22Rv1 (cell line): Measurements from ENCODE around the gene PDZRN3.
A peak's percentile ranks its signal among the peaks of the same experiment; 100 is the strongest.

Experiments
- H3K27ac ChIP-seq: fragments of 450-650 bp; 2 replicates; pipeline ENCODE4 v1.5.1; 2017
- ZFX ChIP-seq: fragments of 450-650 bp; IDR thresholded peaks from 2 replicates; pipeline ENCODE4 v1.6.1; 2017; ENCODE audit warnings: antibody characterized with exemption, borderline replicate concordance
- TF ChIP-seq, protein P1 (sequence below): fragments of 450-650 bp; IDR thresholded peaks from 2 replicates; pipeline ENCODE4 v1.5.1; 2017; ENCODE audit warnings: mild to moderate bottlenecking

The PDZRN3 gene

GRCh38 chr3:73624821-73625665 is at the start of gene PDZRN3:
PDZRN3 (minus strand) TSS chr3:73624941.
- peak within 1 kb of the TSS; percentile 51 for H3K27ac ChIP-seq

GRCh38 chr3:73674280-73674679 is 49.5 kb upstream of the PDZRN3 start:
- TF ChIP-seq, protein P1, sequence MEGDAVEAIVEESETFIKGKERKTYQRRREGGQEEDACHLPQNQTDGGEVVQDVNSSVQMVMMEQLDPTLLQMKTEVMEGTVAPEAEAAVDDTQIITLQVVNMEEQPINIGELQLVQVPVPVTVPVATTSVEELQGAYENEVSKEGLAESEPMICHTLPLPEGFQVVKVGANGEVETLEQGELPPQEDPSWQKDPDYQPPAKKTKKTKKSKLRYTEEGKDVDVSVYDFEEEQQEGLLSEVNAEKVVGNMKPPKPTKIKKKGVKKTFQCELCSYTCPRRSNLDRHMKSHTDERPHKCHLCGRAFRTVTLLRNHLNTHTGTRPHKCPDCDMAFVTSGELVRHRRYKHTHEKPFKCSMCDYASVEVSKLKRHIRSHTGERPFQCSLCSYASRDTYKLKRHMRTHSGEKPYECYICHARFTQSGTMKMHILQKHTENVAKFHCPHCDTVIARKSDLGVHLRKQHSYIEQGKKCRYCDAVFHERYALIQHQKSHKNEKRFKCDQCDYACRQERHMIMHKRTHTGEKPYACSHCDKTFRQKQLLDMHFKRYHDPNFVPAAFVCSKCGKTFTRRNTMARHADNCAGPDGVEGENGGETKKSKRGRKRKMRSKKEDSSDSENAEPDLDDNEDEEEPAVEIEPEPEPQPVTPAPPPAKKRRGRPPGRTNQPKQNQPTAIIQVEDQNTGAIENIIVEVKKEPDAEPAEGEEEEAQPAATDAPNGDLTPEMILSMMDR = no peak
- no peak overlapping the region for H3K27ac ChIP-seq

More at GRCh38 chr3:73624821-73625665, at the start of gene PDZRN3:
- no peak for TF ChIP-seq ZFX
- TF ChIP-seq, protein P1 = no peak

- TF ChIP-seq, protein P1 = no peak
- no peak for TF ChIP-seq ZFX
- H3K27ac ChIP-seq = no peak overlapping the region
These were observed 44.5 kb upstream of the PDZRN3 start for GRCh38 chr3:73669260-73669659.

GRCh38 chr3:73668391-73668790 is 43.6 kb upstream of the PDZRN3 start:
- no peak for TF ChIP-seq ZFX
- TF ChIP-seq, protein P1 = no peak
- H3K27ac ChIP-seq = no peak overlapping the region

GRCh38 chr3:73667889-73668288 is 43.1 kb upstream of the PDZRN3 start:
- H3K27ac ChIP-seq = no peak overlapping the region
- TF ChIP-seq, protein P1 = no peak
- no peak for TF ChIP-seq ZFX

GRCh38 chr3:73665286-73665685 is 40.5 kb upstream of the PDZRN3 start:
- no peak for TF ChIP-seq ZFX
- TF ChIP-seq, protein P1 = no peak
- H3K27ac ChIP-seq = no peak overlapping the region

GRCh38 chr3:73664389-73664788 is 39.6 kb upstream of the PDZRN3 start:
- H3K27ac ChIP-seq = no peak overlapping the region
- no peak for TF ChIP-seq ZFX
- TF ChIP-seq, protein P1 = no peak
